GM21360 (cell line): ENCODE data around the gene MYLIP.

Source experiments
- ATAC-seq: cut with Tn5 transposase; IDR thresholded peaks from one replicate; pipeline ENCODE4 v1.9.1; 2021; ENCODE audit warnings: mild to moderate bottlenecking, moderate library complexity; ENCODE audit not compliant: unreplicated experiment

The MYLIP gene

DNA sequence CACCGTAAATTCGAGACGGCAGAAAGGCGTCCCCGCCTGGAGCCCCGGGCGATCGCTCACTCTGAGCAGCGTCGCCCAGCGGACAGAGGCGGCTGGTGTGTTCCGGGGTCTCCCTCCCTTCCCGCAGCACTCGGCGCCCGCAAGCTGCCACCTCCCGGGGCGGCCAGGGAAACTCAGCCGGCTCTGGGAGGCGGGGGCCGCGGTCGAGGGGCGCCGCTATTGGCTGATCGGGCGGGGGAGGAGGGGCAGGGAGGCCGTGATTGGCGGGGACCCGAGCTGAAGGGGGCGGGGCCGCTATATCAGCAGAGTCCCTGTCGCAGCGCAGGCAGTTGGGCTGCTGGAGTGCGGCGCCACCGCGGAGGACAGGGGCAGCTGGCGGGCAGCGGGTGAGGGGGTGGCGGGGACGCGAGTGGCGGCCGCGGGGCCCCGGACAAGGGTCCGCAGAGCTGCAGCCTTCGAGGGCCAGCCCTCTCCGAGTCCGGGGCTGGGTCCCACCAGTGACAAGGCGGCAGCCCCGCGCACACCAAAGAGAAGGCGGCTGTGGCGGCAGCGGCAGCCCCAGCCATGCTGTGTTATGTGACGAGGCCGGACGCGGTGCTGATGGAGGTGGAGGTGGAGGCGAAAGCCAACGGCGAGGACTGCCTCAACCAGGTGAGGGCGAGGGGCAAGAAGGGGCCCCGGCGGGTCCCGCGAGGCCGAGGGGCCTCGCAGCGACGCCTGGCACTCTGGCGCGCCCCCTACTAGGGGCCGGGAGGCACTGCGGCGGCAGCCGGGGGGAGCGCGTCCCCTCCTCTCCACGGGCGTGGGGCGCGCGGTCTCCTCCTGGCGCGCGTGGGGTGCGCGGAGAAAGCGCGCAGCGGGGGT is at the start of gene MYLIP:
Gene MYLIP, plus strand, starts transcription at position 328 of the 864 bp plus-strand sequence. Its CDS starts 237 bp downstream, at position 565.
- ATAC-seq, result peak; percentile 67

DNA sequence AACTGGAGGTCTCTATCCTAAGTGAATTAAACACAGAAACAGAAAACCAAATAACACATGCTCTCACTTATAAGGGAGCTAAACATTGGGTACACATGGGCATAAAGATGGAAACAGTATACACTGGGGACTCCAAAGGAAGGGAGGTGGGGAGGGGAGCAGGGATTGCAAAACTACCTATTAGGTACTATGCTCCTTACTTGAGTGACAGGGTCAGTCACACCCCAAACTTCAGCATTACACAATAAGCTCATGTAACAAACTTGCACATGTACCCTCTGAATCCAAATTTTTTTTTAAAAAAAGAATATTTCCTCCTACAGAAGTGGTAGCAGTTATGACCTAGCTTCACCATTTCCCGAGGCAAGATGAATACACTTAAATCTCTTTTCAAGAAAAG is 49.5 kb upstream of the MYLIP start:
- no peak for ATAC-seq

DNA sequence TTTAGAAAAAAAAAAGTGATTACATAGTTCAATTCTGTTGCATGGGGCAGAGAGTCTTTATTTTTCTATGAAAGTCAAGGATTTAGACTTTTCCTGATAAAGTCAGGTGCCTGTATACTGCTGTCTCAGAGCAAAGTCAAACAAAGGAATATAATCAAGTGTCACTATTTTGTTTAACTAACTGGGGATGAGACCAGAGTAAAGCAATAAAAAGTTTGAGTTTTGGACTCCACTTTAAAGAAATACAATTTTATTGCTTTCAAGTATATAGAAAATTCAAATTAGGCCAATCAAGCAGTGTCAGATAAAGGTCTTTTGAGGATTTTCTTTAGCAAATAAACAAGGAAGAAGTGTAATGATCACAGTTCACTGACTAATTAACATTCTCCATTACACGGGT is 48.7 kb upstream of the MYLIP start:
- ATAC-seq, result no peak

DNA sequence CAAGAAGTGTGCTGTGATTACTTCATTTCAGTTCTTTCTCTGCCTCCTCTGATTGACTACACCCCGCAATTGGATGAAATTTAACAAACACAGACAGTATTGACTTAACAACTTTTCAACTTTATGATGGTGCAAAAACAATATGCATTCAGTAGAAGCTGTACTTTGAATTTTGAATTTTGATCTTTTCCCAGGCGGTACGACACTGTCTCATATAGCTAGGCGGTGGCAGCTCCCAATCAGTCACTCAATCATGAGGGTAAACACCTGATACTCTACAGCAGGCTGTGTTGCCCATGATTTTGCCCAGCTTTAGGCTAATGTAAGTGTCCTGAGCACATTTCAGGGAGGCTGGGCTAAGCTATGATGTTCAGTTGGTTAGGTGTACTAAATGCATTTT is 47.6 kb upstream of the MYLIP start:
- ATAC-seq, result no peak

DNA sequence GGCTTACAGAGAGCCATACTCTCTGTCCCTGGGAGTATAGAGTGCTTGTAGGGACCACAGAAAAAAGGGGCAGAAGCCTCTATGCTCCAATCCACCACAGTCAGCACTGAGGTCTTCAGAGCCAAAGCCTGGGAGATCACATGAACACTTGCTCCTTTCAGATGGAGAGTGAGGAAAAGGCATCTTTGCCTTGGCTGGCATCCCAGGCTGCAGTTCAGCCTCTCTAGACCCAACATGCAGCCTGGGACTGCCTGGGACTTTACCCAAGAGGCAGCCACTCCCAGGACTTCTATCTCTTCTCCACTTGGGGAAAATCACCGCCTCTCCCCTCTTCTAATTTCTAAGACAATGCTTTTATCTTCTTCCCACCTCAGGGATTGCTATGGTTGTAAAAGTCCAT is 46.5 kb upstream of the MYLIP start:
- no peak for ATAC-seq

DNA sequence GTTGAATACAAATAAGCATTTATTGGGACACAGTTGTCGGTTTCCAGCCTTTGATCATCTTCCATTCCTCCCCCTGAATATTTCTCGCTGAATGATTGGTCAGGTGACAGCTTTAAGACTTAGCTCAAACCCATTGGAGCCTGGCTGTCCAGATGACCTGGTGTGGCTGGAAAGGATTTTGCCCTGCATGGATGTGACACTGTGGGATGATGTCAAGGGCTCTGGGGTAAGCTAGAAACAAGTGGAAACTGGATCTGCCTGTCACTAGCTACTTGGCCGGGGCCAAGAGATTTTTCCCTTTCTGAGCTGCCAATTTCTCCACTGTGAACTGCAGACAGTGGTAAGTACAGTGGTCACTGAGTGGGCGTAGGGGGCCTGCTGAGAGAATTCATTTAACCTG is 41.9 kb upstream of the MYLIP start:
- no peak for ATAC-seq

DNA sequence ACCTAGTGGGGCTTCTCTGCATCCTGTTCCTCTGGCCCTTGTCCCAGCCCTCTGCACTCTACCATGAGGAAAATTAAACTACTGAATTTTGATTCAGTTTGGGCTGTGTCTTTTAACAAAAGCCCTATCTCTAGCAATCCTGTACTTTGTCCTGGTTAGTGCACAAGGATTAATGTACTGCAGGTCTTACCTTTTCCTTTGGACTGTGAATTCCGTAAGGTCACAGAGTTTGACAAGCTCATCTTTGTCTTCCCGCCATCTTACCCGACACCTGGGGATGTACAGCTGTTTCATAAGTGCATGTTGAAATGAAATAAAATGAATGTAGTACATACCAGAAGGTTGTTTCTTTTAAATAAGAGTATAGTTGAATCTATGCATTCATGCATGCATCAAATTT is 41.5 kb upstream of the MYLIP start:
- no peak for ATAC-seq

DNA sequence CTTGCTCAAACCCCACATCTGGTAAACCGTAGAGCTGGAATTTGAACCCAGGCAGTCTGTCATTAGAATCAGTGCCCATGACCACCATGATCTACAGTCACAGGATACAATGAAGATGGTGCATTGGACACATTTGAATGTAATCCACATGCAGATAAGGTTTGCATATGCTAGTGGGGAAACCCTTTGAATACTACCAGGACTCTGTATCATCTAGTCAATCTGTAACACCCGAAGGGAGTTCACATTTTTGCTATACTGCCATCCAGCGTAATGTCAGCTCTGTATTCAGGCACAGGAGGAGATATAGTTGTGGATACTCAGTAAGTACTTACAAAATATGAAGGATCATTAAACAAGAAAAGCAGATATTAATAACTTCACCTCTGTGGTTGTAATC is 40.5 kb upstream of the MYLIP start:
- no peak for ATAC-seq

DNA sequence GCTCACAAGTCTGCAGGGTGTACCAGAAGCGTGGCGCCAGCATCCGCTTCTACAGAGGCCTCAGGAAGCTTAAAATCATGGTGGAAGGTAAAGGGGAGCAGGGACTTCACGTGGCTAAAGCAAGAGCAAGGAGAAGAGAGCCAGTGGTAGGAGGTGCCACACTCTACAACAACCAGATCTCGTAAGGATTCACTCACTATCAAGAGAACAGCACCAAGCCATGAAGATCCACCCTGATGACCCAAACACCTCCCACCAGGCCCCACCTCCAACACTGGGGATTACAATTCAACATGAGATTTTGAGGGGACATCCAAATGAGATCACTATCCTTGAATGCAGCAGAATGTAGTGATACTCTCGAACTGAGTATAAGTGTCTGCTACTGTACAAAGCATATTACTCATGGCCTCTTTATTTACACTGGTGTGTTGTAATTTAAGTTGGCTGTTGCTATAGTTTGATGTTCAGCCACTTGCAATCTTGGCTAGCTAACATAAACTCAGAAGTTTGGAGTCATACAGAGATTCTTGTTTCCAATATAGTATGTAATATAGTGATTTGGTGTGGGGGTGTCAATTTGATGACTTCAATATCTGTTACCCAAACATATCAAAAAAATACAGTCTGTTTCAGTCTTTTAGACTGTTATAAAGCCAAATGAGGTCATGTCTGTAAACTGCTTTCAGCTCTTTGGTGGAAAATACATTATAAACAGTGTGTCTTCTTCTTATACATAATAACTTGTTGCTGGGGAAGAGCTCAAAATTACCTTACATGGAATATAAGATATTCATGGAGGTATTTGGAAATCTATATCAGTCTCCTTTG is 39.4 kb upstream of the MYLIP start:
- no peak for ATAC-seq

DNA sequence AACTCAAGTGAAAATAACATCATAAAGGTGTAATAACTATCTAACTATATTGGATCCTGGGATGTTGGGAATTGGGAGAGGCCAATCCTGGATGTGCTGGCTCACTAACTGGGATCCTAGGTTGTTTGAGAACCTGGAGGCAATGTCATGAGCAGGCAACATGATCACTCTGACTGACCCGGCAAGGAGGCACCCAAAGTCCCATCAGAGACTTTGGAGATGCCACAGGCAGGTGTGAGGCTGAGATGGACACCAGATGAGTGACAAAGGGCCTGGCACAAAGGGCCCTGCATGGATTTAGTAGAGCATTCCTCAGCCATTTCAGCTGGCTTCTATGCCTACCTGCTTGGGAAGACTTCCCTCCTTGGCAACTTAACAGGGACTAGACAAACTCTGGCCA is 38.4 kb upstream of the MYLIP start:
- no peak for ATAC-seq

DNA sequence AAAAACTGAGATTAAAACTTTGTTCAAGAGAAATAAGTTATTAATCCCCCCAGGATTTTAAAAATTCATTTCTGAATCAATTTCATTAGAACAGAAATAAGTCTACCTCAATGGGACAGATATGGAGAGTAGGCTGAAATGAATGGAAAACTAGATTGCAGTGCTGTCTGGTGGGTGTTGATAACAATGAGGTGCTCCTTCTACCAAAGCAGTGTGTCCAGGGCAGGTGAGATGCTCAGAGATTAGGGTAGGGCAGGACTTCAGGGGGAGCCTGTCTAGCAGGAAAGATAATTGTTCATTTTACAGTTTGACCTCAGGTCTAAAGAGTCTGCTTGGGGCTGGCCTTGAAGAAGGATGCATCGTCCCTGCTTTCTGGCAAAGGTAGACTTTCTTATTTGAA is 38.0 kb upstream of the MYLIP start:
- ATAC-seq, result no peak

DNA sequence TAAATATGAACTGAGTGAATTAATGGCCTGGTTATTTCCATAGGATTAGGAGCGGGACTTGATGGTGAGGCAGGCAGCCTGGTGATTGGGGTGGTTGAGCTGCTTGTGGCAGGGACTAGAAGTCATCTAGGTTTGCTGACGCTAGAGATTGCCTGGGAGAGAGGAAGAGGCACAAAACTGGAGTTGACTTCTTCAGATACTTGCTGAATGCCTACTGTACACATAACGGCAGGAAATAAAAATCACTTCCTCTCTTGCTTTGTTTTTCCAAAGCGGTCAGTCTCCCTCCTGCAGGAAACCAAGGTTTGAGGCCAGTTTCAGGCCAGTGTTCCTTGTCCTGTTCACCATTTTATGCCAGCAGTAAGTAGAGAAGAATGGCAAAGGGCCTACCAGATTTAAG is 36.7 kb upstream of the MYLIP start:
- ATAC-seq, result no peak

DNA sequence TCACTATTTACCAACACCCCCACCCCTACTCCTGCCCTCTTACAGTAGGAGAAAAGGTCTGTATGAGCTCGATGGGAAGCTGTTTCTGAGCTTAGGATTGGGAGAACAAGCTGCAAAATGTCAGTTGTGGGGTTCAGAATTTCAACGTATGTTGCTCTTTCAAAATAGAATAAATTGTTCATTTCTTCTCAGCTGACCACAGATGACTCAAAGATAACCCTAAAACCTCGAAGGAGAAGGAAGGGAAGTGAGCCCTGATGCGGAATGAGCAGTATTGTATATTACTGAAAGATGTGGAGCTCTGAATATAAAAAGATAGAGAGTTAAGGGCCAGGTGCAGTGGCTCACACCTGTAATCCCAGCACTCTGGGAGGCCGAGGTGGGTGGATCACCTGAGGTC is 35.9 kb upstream of the MYLIP start:
- no peak for ATAC-seq

DNA sequence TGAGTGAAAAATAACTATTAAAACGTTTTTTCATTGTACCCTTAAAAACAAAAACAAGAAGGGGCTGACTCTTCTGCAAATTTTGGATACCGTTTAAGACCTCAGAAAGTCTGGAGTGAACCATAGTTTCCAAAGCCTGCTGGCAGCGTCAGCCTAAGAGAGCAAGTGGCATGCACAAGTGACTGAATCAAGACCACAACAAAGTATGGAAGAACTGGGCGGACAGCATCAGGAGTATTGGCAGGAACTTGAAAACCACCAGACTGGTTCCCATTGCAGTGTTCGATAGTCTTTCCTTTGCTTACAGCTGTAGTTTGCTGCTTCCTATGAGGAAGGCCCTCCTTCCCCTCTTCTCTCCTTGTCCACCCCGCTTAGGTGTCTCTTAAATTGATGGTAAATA is 33.7 kb upstream of the MYLIP start:
- ATAC-seq, result no peak

DNA sequence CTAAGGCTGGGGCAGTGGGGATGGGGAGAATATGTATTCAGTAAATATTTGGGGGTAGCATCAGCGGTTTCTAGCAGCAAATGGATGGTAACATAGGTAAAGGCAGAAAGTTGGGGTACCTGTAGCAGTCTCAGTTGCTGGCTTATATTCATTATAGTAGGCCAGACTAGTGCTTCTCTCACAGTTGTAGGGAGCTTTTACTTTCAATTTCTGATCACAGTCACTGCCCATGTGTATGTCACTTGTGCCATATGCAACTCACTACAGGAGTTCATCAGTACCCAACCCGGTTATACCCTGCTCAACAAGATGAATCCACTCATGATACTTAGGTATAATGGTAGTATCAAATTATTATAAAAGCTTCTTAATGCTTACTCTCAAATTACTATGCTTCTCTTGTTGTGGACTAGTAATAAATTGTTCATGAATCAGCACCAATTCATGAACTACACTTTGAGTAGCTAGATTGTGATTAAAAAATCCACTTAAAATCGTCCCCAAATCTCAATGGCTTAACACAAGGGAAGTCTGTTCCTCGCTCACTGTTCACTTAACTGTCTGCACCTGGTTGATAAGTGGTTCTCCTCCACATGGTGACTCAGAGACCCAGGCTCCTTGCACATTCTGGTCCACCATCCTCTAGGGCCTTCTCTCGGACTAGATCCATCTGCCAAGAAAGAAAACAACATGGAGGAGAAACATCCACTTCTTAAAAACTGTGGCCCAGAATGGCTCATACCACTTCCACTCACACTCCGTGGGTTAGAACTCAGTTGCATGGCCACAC is 31.3 kb upstream of the MYLIP start:
- ATAC-seq, result no peak

DNA sequence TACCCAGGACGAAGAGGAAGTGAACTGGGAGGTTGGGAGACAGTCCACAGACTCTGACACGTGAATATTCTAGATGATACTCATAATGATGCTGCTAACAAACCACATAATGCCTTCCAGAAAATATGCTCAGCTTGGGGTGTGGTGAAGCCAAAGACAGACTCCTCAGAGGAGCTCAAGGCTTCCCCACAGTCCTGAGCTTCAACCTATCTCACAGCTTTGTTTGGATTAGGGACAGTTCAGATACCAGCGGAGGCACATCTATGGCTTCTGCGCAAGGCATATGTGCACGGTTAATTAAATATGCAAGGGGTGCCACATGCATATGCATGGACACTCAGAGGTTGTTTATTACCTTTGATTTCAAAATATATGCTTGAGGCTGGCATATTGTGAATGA is 30.7 kb upstream of the MYLIP start:
- no peak for ATAC-seq

DNA sequence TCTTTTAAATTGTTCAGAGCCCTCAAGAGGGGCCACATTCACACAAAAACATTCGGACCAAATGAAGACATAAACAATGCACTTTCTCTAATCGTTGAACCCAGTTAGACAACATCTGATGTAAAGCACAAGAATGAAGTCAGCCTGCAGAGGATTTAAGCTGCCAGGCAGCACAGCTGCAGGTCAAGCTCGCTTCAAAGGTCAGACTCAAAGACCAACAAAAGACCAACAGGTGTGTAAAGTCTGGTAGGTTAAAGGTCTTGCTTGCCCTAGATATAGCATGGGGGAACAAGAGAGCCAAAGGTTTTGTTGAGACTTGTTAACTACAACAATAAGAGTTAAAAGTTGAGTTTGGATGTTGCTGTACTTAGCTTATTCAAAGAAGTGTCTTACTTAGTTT is 26.7 kb upstream of the MYLIP start:
- ATAC-seq, result no peak

DNA sequence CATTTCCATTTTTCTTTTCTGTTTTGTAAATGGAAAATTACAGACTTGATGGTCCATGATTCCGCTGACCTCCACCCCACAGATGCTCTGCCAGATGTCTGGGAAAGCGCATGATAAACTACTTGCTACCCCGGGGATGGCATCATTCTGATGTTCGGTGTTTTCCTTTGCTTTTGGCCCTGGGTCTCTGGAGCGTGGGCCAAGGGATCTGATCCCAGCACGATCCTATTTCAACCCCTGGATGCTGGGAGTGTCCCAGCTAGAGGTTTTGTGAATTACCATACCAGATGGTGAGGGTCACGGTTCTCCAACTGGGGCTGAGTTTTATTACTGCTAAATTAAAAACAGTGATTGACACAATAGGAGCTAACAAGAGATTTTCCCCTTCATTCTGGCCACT is 25.2 kb upstream of the MYLIP start:
- no peak for ATAC-seq

DNA sequence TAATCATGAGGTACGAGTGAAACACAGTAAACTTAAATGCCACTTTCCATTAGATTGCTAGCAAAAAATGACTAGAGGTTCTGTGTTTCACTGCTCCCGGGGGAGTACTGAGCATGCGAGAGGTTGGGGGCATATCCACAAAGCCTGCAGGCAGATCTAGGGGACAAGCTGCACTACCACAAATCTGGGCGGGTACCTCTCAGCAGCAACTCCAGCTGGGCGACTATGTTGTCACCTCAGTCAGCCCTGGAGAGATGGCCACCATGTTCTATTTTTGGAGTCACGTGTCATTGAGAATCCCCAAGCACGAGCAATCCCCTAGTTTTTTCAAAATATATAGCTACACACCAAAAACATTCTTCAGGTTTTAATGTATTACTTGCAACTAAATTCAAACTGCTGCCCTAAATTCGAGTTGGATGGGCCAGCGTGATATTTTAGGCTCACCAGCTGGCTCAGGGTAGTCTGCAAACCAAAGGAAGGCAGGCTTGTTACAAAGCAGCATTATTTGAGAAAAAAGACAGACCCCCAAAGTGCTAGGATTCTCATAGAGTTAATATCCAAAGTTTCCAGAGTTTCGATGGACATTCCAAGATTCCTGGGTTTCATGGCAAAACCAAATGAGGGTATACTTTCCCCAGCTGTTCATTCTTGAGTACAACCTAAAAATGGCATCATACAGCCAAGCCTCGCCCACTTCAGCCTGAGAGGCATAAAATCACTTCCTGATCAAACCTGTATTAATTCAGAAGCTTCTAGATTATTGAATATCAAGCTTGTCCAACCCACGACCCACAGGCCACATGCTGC is 24.1 kb upstream of the MYLIP start:
- ATAC-seq, result no peak

DNA sequence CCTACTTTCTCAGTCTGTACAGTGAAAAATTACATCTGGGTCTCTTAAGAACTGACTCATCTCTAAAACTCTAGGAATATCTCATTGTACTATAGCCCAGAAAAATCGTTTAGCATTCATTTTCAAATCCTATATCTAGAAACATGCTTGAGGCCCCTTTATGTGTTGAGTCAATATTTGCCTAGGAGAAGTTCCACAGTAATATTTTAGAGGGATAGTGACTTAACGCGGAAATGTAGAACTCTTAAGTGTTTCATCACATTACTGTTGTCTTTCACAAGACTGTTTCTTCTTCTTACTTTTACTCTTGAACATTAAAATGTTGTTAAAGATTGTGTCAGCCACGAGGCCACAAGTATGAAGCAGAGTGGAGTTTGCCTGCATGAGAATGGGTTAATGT is 23.0 kb upstream of the MYLIP start:
- no peak for ATAC-seq
